Subcutaneous adipose tissue (tissue), 4 donors: ENCODE data around the gene SLC25A33. TPM values are rescaled to one million over a fixed set of nuclear protein-coding genes. Genes with fewer than 3 reads are reported as not detected.

ENCODE experiments used
- CTCF ChIP-seq: fragments of 450-650 bp; IDR thresholded peaks from one replicate; pipeline ENCODE4 v1.5.1; 2016; ENCODE audit warnings: low read depth, mild to moderate bottlenecking, control low read depth, antibody characterized with exemption, moderate library complexity
- total RNA-seq, 4 donors: library from RNA; depleted of rRNA; stranded (reverse); fragments of >200 nt; gene quantifications; one replicate each; pipeline ENCODE4 v1.1.0, GENCODE V29; 2016

The SLC25A33 gene
- total RNA-seq, 4 donors from 2014 or later, result 8.5 to 28.8 (median 12.9) TPM

DNA sequence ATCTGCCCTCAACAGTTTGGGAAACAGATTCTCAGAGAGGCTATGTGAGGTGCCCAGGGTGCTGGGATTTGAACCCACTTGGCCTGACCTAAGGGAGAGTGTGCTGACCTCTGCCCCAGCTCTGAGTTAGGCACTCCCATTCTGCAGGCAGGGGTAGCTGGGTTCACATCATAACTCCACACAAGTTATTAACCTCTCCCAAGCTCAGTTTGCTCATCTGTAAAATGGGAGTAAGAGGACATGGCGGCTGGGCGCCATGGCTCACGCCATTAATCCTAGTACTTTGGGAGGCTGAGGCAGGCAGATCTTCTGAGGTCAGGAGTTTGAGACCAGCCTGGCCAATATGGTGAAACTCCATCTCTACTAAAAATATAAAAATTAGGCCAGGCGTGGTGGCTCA, 8.9 kb upstream of the SLC25A33 start:
- TF ChIP-seq CTCF, result no peak

DNA sequence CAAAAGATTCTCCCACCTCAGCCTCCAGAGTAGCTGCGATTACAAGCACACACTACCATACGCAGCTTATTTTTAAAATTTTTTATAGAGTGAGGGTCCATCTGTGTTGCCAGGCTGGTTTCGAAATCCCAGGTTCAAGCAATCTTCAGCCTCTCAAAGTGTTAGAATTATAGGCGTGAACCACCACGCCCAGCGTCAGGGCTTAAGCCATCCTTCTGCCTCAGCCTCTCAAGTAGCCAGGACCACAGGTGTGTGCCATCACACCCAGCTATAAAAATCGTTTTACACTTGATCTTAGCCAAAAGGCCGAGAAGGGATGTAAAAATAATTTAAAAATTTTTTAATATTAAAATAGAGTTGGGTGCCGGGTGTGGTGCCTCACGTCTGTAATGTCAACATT, 4.3 kb upstream of the SLC25A33 start:
- TF ChIP-seq CTCF, result no peak

DNA sequence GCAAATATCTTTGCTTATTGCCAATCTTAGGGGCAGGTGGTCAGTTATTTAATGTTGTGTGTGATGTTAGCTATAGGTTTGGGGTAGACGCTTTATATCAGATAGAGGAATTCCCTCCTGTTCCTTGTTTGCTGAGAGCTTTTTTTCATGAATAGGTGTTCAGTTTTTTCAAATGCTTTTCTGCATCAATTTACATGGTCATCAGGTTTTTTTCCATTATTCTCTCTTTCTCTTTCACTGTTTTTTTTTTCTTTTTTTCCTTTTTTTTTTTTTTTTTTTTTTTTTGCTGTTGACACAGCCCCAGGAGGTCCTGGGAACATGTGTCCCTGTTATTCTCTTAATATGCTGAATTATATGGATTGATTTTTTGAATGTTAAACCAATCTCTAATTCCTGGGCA, 3.0 kb upstream of the SLC25A33 start:
- no peak for TF ChIP-seq CTCF

GRCh38 chr1:9537863-9538668, 1.2 kb upstream of the SLC25A33 start:
- no peak for TF ChIP-seq CTCF

DNA sequence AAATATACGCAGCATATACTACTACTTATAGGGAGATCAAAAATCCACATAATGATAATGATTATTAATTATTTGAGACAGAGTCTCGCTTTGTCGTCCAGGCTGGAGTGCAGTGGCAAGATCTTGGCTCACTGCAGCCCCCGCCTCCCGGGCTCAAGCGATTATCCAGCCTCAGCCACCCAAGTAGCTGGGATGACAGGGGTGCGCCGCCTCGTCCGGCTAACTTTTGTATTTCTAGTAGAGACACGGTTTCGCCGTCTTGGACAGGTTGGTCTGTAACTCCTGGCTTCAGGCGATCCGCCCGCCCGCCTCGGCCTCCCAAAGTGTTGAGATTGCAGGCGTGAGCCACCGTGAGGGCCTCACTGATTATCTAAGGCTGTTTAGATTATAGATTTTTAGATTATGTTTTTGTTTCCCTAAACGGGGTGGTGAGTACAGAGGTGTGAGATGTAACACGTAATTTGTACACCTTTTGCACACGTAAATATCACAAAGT, 548 bp upstream of the SLC25A33 start:
- TF ChIP-seq CTCF, result no peak

DNA sequence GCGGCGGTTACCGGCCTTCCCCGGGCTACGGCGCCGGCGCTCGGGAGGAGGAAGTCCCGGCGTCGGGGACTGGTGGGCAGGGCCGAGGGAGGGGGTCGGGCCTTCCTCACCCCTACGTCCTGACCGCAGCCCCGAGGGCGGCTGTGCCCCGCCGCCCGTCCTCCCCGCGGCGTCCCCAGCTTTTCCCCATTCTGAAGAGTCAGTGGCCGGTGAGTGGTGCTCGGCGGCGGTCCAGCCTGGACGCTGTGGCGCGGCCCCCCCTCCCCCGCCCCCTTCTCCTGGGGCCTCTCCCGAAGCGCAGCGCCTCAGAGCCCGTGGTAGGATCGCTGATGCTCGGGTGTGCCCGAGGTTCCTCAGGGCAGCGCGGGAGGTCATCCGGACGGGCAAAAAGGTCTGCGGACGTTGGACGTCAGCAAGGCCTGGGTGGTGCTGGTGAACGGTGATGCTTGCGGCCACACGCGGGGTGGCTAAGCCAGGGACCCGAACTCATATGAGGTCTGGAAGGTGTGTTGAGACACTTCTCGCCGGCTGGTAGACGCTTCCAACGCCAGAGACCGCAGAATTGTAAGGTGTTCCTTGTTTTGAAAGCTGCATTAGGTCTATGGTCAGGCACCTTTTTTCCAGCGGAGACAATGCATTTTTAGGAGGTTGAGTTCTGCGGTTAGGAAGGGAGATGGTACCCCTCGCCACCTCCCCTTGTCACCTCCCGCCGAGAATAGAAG, 725 bp downstream of the SLC25A33 start:
- TF ChIP-seq CTCF, result no peak

GRCh38 chr1:9542430-9542829, 3.2 kb downstream of the SLC25A33 start:
- no peak for TF ChIP-seq CTCF
